Testis (tissue), 2 donors: ENCODE measurements around the gene COL13A1.

Experiments used
- POLR2A ChIP-seq: fragments of 450-650 bp; IDR thresholded peaks from one replicate; pipeline ENCODE4 v1.6.1; 2017; ENCODE audit warnings: antibody characterized with exemption, mild to moderate bottlenecking, moderate library complexity
- TF ChIP-seq, protein P1 (sequence below), 3 experiments: fragments of 450-650 bp in 2 of 3; fragments of 200-600 bp in 1 of 3; sonication (generic) in 1 of 3; IDR thresholded peaks; one replicate each; pipeline ENCODE4 v1.5.1; 2016 to 2019; ENCODE audit warnings: antibody characterized with exemption in 3 of 3, mild to moderate bottlenecking in 2 of 3, moderate library complexity in 1 of 3

DNA sequence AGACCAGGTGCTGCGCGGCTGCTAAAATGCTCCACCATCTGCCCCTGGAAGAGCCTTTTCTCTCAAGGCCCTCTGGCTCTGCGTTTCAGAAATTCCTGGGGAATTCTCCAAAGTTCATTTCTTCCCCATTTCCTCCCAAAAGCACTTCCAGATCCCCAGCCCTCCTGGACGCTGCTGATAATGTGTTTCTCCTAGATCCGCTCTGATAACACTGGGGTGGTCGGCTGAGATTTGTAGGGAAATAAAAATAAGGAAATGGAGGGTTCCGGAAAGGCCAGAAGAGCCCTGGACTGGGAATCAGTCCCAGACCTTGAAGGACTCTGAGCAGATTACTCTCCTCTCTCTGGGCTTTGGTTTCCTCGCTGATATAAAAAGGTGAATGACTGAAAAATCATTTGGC is 28.1 kb downstream of the COL13A1 start:
- TF ChIP-seq, protein P1, sequence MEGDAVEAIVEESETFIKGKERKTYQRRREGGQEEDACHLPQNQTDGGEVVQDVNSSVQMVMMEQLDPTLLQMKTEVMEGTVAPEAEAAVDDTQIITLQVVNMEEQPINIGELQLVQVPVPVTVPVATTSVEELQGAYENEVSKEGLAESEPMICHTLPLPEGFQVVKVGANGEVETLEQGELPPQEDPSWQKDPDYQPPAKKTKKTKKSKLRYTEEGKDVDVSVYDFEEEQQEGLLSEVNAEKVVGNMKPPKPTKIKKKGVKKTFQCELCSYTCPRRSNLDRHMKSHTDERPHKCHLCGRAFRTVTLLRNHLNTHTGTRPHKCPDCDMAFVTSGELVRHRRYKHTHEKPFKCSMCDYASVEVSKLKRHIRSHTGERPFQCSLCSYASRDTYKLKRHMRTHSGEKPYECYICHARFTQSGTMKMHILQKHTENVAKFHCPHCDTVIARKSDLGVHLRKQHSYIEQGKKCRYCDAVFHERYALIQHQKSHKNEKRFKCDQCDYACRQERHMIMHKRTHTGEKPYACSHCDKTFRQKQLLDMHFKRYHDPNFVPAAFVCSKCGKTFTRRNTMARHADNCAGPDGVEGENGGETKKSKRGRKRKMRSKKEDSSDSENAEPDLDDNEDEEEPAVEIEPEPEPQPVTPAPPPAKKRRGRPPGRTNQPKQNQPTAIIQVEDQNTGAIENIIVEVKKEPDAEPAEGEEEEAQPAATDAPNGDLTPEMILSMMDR (IDR thresholded peaks at IDR 0.05): no peak
- no peak for TF ChIP-seq POLR2A
